Activated CD8-positive, alpha-beta T cell treated with anti-CD3 and anti-CD28 coated beads for 36 hours (primary cell): ENCODE data around the gene MCU. TPM values are rescaled to one million over a fixed set of nuclear protein-coding genes. Genes with fewer than 3 reads are reported as not detected.

Experiments used
- ATAC-seq: fragments of 200-7000 bp; cut with Tn5 transposase; one replicate; pipeline ENCODE4 v1.10.0; 2021; ENCODE audit warnings: mild to moderate bottlenecking, moderate library complexity
- CTCF ChIA-PET: fragments of 350-600 bp; sonication (Branson Sonifier 250); formaldehyde crosslinking; loops from one replicate; lab custom pipeline; 2021; ENCODE audit warnings: antibody characterized with exemption; lab: Charles Lee
- POLR2A ChIA-PET: fragments of 350-600 bp; sonication (Branson Sonifier 250); formaldehyde crosslinking; loops from one replicate; lab custom pipeline; 2021; ENCODE audit warnings: antibody characterized with exemption; lab: Charles Lee
- DNase-seq: peaks from one replicate; pipeline ENCODE4 v3.0.0-alpha.2; 2020
- H3K27ac Mint-ChIP-seq: one replicate; pipeline ENCODE4 v1.8.0; 2021; ENCODE audit warnings: mild to moderate bottlenecking, mixed read lengths
- H3K27me3 Mint-ChIP-seq: one replicate; pipeline ENCODE4 v1.8.0; 2021; ENCODE audit warnings: mixed read lengths
- H3K36me3 Mint-ChIP-seq: one replicate; pipeline ENCODE4 v1.8.0; 2021; ENCODE audit warnings: low read depth, mixed read lengths
- H3K4me1 Mint-ChIP-seq: one replicate; pipeline ENCODE4 v1.8.0; 2021; ENCODE audit warnings: low read depth, mixed read lengths
- H3K4me3 Mint-ChIP-seq: one replicate; pipeline ENCODE4 v1.8.0; 2021; ENCODE audit warnings: mild to moderate bottlenecking, moderate library complexity, mixed read lengths
- H3K9me3 Mint-ChIP-seq: one replicate; pipeline ENCODE4 v1.8.0; 2021; ENCODE audit warnings: mixed read lengths
- CTCF ChIP-seq: fragments of 200-600 bp; IDR thresholded peaks from one replicate; pipeline ENCODE4 v1.8.0; 2022; ENCODE audit warnings: antibody characterized with exemption, mild to moderate bottlenecking
- intact Hi-C: fragments of 100-400 bp; cut with micrococcal nuclease; formaldehyde crosslinking; loops from one replicate; pipeline ENCODE4 v1.10.0; 2022
- total RNA-seq, 2 experiments: library from RNA; stranded (reverse); gene quantifications; one replicate each; pipeline ENCODE4 v1.2.3, GENCODE V29; 2021

MCU gene
- total RNA-seq, 2 experiments from 2014 or later, result 17.1 to 18.3 TPM

DNA sequence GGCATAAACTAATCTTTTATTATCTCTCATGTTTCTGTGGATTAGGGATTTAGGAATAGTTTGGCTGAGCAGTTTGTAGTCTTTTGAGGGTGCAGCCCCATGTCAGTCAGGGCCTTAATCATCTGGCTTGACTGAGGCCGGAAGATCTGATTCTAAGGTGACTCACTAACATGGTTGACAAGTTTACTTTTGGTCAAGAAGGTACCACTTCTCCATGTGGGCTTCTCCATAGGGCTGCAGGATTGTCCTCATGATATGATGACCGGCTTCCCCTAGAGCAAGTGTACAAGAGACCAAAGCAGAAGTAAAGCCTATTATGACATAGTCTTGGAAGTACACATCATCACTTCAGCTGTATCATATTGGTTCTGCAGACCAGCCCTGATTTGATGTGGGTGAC lies 155.7 kb downstream of the MCU start:
- Mint-ChIP-seq H3K9me3 (no peaks in the 10 kb centered on the region), H3K36me3 (peaks cover 4% of the 10 kb centered on the region), H3K4me1 (no peaks in the 10 kb centered on the region), H3K27ac (no peak overlapping the region), H3K27me3 (no peaks in the 10 kb centered on the region), H3K4me3 (no peak overlapping the region)
- no peak for DNase-seq
- no peak for ATAC-seq
- intact Hi-C loops, result no loop called here
- POLR2A ChIA-PET, result no interaction called here
- CTCF ChIA-PET, result interaction anchor here (0.7 kb wide), 1 partner anchor 13 kb away, joined by 4 read pairs; no protein-coding TSS in a partner anchor
- no peak for TF ChIP-seq CTCF

GRCh38 chr10:72850861-72851260 lies 158.9 kb downstream of the MCU start:
- CTCF ChIA-PET, result interaction anchor here (1.1 kb wide), 1 partner anchor 25 kb away, joined by 5 read pairs; no protein-coding TSS in a partner anchor
- H3K36me3 Mint-ChIP-seq, result peaks cover 4% of the 10 kb centered on the region
- no peak overlapping the region for H3K27ac Mint-ChIP-seq
- no peaks in the 10 kb centered on the region for H3K9me3 Mint-ChIP-seq
- no peaks in the 10 kb centered on the region for H3K27me3 Mint-ChIP-seq
- no peak for TF ChIP-seq CTCF
- intact Hi-C loops, result no loop called here
- POLR2A ChIA-PET, result interaction anchor here (0.5 to 0.9 kb wide), 2 partner anchors 9 to 207 kb away, joined by 3 read pairs; no protein-coding TSS in a partner anchor
- H3K4me3 Mint-ChIP-seq, result no peak overlapping the region
- H3K4me1 Mint-ChIP-seq, result no peaks in the 10 kb centered on the region
- DNase-seq (no peak), ATAC-seq (no peak)

GRCh38 chr10:72851509-72851908 lies 159.6 kb downstream of the MCU start:
- DNase-seq, result no peak
- ATAC-seq, result no peak
- no peak for TF ChIP-seq CTCF
- H3K27me3 Mint-ChIP-seq, result no peaks in the 10 kb centered on the region
- no peaks in the 10 kb centered on the region for H3K9me3 Mint-ChIP-seq
- no peak overlapping the region for H3K27ac Mint-ChIP-seq
- ChIA-PET POLR2A (interaction anchor here (0.8 kb wide), 1 partner anchor 425 kb away, joined by 3 read pairs; no protein-coding TSS in a partner anchor), CTCF (interaction anchor here (1.1 kb wide), 1 partner anchor 24 kb away, joined by 5 read pairs; no protein-coding TSS in a partner anchor)
- peaks cover 4% of the 10 kb centered on the region for H3K36me3 Mint-ChIP-seq
- no peaks in the 10 kb centered on the region for H3K4me1 Mint-ChIP-seq
- intact Hi-C loops, result no loop called here
- no peak overlapping the region for H3K4me3 Mint-ChIP-seq

DNA sequence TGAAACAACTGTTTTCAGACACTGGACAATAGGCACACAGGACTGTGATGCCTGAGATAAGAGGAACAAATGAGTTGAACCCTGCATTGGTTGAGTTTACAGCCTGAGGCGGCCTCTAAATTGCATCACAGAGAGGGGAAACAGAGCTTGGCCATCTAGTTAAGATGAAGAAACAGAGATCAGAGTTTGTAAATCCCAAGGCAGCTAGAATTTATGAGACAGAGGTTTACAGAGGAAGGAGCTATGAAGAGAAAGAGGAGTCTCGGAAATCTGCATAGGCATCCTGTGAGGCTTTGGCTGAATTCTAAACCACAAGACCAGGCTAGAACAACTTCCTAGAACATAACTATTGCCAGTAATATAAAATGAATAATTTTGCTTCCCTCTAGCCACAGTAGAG lies 160.6 kb downstream of the MCU start:
- intact Hi-C loops, result no loop called here
- H3K36me3 Mint-ChIP-seq, result peaks cover 4% of the 10 kb centered on the region

GRCh38 chr10:72855129-72855528 lies 163.2 kb downstream of the MCU start:
- Mint-ChIP-seq H3K36me3 (peaks cover 3% of the 10 kb centered on the region), H3K27me3 (no peaks in the 10 kb centered on the region), H3K4me3 (no peak overlapping the region), H3K4me1 (no peaks in the 10 kb centered on the region), H3K9me3 (no peaks in the 10 kb centered on the region), H3K27ac (no peak overlapping the region)
- POLR2A ChIA-PET, result no interaction called here
- DNase-seq (no peak), ATAC-seq (no peak)
- CTCF ChIA-PET, result no interaction called here
- intact Hi-C loops, result no loop called here
- TF ChIP-seq CTCF, result no peak

More for the DNA sequence above, 160.6 kb downstream of the MCU start:
- Mint-ChIP-seq H3K9me3 (no peaks in the 10 kb centered on the region), H3K4me1 (no peaks in the 10 kb centered on the region), H3K27me3 (no peaks in the 10 kb centered on the region), H3K27ac (no peak overlapping the region), H3K4me3 (no peak overlapping the region)
- DNase-seq, result no peak
- no peak for TF ChIP-seq CTCF
- CTCF ChIA-PET, result no interaction called here
- POLR2A ChIA-PET, result no interaction called here
- ATAC-seq, result no peak
